GM21360 (cell line): Measurements from ENCODE around the gene COL27A1.

Experiments used
- ATAC-seq: cut with Tn5 transposase; IDR thresholded peaks from one replicate; pipeline ENCODE4 v1.9.1; 2021; ENCODE audit warnings: mild to moderate bottlenecking, moderate library complexity; ENCODE audit not compliant: unreplicated experiment

COL27A1 gene

GRCh38 chr9:114155263-114155994 is at the start of gene COL27A1:
COL27A1 (plus strand) TSS chr9:114155537; CDS start chr9:114155951, 414 bp downstream.
- peak; percentile 82 for ATAC-seq

- no peak for ATAC-seq
Observed at GRCh38 chr9:114107286-114108001, 47.9 kb upstream of the COL27A1 start.

GRCh38 chr9:114108016-114108833 is 47.1 kb upstream of the COL27A1 start:
- ATAC-seq: no peak

GRCh38 chr9:114109124-114109523 is 46.2 kb upstream of the COL27A1 start:
- no peak for ATAC-seq

GRCh38 chr9:114110180-114110579 is 45.2 kb upstream of the COL27A1 start:
- no peak for ATAC-seq

GRCh38 chr9:114112325-114112724 is 43.0 kb upstream of the COL27A1 start:
- ATAC-seq: no peak

GRCh38 chr9:114112778-114113584 is 42.4 kb upstream of the COL27A1 start:
- no peak for ATAC-seq

GRCh38 chr9:114114364-114114763 is 41.0 kb upstream of the COL27A1 start:
- no peak for ATAC-seq

GRCh38 chr9:114115654-114116125 is 39.6 kb upstream of the COL27A1 start:
- no peak for ATAC-seq

- no peak for ATAC-seq
Observed at GRCh38 chr9:114116126-114116747, 39.1 kb upstream of the COL27A1 start.

- ATAC-seq: no peak
Observed at GRCh38 chr9:114117614-114117995, 37.7 kb upstream of the COL27A1 start.

GRCh38 chr9:114117996-114118830 is 37.1 kb upstream of the COL27A1 start:
- no peak for ATAC-seq

GRCh38 chr9:114119242-114120191 is 35.8 kb upstream of the COL27A1 start:
- no peak for ATAC-seq

GRCh38 chr9:114120192-114121014 is 34.9 kb upstream of the COL27A1 start:
- no peak for ATAC-seq

- ATAC-seq: no peak
Observed at GRCh38 chr9:114121227-114122135, 33.9 kb upstream of the COL27A1 start.
